H1 (cell line): ENCODE measurements around the gene CDK5. TPM values are rescaled to one million over a fixed set of nuclear protein-coding genes. Genes with fewer than 3 reads are reported as not detected.
"Not testable (repeated sequence)": the region's sequence is repeated elsewhere in the genome, so short reads cannot be mapped to it uniquely, and the experiment has no call there.

Source experiments
- CTCF ChIA-PET: fragments of 300-600 bp; sonication (Branson Sonifier 250); formaldehyde crosslinking; loops from one replicate; lab custom pipeline; 2021; ENCODE audit not compliant: partially characterized antibody; lab: Charles Lee
- POLR2A ChIA-PET: fragments of 300-600 bp; sonication (Branson Sonifier 250); formaldehyde crosslinking; loops from one replicate; lab custom pipeline; 2021; ENCODE audit warnings: inconsistent platforms; ENCODE audit not compliant: partially characterized antibody; lab: Charles Lee
- DNase-seq, 2 experiments: peaks; one replicate each; pipeline versions ENCODE4 v3.0.0 to v3.0.0-alpha.2; 2010 to 2022; ENCODE audit warnings: low spot score in 2 of 2, low read depth in 1 of 2, mixed read lengths in 1 of 2
- FAIRE-seq: peaks from 2 replicates; lab custom pipeline; 2011; peaks lifted over from hg19 to GRCh38; lab: Jason Lieb, UNC
- H2AFZ ChIP-seq: 2 replicates; pipeline ENCODE4 v1.8.1; 2012; ENCODE audit warnings: low read length, inconsistent platforms
- H2AK5ac ChIP-seq: 2 replicates; pipeline ENCODE4 v1.6.1; 2013; ENCODE audit warnings: low read depth, low read length
- H2BK120ac ChIP-seq: replicated peaks from 2 replicates; pipeline ENCODE3; 2013; ENCODE audit warnings: low read depth, low read length, inconsistent platforms
- H2BK12ac ChIP-seq: 2 replicates; pipeline ENCODE4 v1.6.1; 2013; ENCODE audit warnings: low read depth, low read length
- H2BK15ac ChIP-seq: 2 replicates; pipeline ENCODE4 v1.6.1; 2013; ENCODE audit warnings: low read length
- H2BK20ac ChIP-seq: 2 replicates; pipeline ENCODE4 v1.6.1; 2013; ENCODE audit warnings: low read length
- H2BK5ac ChIP-seq: 2 replicates; pipeline ENCODE4 v1.6.1; 2013; ENCODE audit warnings: low read depth, low read length
- H3K14ac ChIP-seq: 2 replicates; pipeline ENCODE4 v1.6.1; 2013; ENCODE audit warnings: inconsistent platforms; ENCODE audit not compliant: insufficient read length
- H3K18ac ChIP-seq: 2 replicates; pipeline ENCODE4 v1.6.1; 2013; ENCODE audit warnings: low read length; ENCODE audit errors: extremely low read depth
- H3K23ac ChIP-seq: 2 replicates; pipeline ENCODE4 v1.6.1; 2013; ENCODE audit warnings: inconsistent platforms; ENCODE audit not compliant: insufficient read length
- H3K23me2 ChIP-seq: 2 replicates; pipeline ENCODE4 v1.6.1; 2013; ENCODE audit warnings: low read depth, low read length
- H3K27ac ChIP-seq: 2 replicates; pipeline ENCODE4 v1.6.1; 2011; ENCODE audit warnings: low read depth, low read length, inconsistent platforms
- H3K27me3 ChIP-seq, 4 experiments: replicated peaks in 1 of 4; 1 replicate in 1 of 4; 2 replicates in 3 of 4; pipeline versions ENCODE4 v1.6.1 to v1.8.1; 2011 to 2013; ENCODE audit warnings: low read length in 3 of 4, mild to moderate bottlenecking in 3 of 4, inconsistent platforms in 2 of 4, mixed read lengths in 2 of 4, moderate library complexity in 1 of 4; ENCODE audit not compliant: control insufficient read depth in 3 of 4, insufficient read depth in 3 of 4; ENCODE audit errors: extremely low read depth in 1 of 4
- H3K36me3 ChIP-seq, 4 experiments: 2 replicates each; pipeline versions ENCODE4 v1.6.1 to v1.8.1; 2011 to 2013; ENCODE audit warnings: mild to moderate bottlenecking in 4 of 4, low read length in 3 of 4, moderate library complexity in 2 of 4, control low read depth in 1 of 4, inconsistent platforms in 1 of 4; ENCODE audit not compliant: insufficient read depth in 4 of 4, control insufficient read depth in 2 of 4
- H3K4ac ChIP-seq: replicated peaks from 2 replicates; pipeline ENCODE3; 2013; ENCODE audit warnings: low read length, low read depth, mixed read lengths, inconsistent platforms; ENCODE audit not compliant: insufficient read length
- H3K4me1 ChIP-seq, 4 experiments: replicated peaks in 1 of 4; 1 replicate in 1 of 4; 2 replicates in 3 of 4; pipeline versions ENCODE4 v1.6.1 to v1.8.1; 2011 to 2013; ENCODE audit warnings: low read length in 3 of 4, inconsistent platforms in 2 of 4, mixed read lengths in 1 of 4; ENCODE audit not compliant: insufficient read depth in 4 of 4, control insufficient read depth in 3 of 4
- H3K4me2 ChIP-seq, 2 experiments: 2 replicates each; pipeline versions ENCODE4 v1.6.1 to v1.8.1; 2011 to 2013; ENCODE audit warnings: low read depth in 2 of 2, low read length in 2 of 2, control low read depth in 1 of 2, inconsistent platforms in 1 of 2, mild to moderate bottlenecking in 1 of 2; ENCODE audit not compliant: insufficient read depth in 1 of 2
- H3K4me3 ChIP-seq, 4 experiments: fragments of 200-600, 300-600 bp in 1 of 4; sonication (generic), shearing (Covaris generic), sonication (Bioruptor Twin) in 1 of 4; 2 replicates each; pipeline versions ENCODE4 v1.5.1 to v1.8.1; 2011 to 2016; ENCODE audit warnings: low read length in 4 of 4, low read depth in 3 of 4, control low read depth in 2 of 4, inconsistent platforms in 2 of 4, mild to moderate bottlenecking in 2 of 4, mixed read lengths in 1 of 4, moderate library complexity in 1 of 4; ENCODE audit not compliant: insufficient read depth in 2 of 4; ENCODE audit errors: extremely low read depth in 1 of 4
- H3K56ac ChIP-seq: replicated peaks from 2 replicates; pipeline ENCODE3; 2013; ENCODE audit warnings: low read depth, mild to moderate bottlenecking, mixed read lengths, low read length, inconsistent platforms; ENCODE audit not compliant: insufficient read length
- H3K79me1 ChIP-seq: 2 replicates; pipeline ENCODE4 v1.6.1; 2013; ENCODE audit warnings: low read depth, low read length, control low read depth
- H3K79me2 ChIP-seq, 2 experiments: 2 replicates each; pipeline versions ENCODE4 v1.6.1 to v1.8.1; 2012 to 2013; ENCODE audit warnings: low read length in 2 of 2, mild to moderate bottlenecking in 2 of 2, inconsistent platforms in 1 of 2; ENCODE audit not compliant: insufficient read depth in 2 of 2, control insufficient read depth in 1 of 2
- H3K9ac ChIP-seq, 4 experiments: replicated peaks in 1 of 4; 1 replicate in 1 of 4; 2 replicates in 3 of 4; pipeline versions ENCODE4 v1.6.1 to v1.8.1; 2011 to 2013; ENCODE audit warnings: low read depth in 3 of 4, low read length in 3 of 4, control low read depth in 2 of 4, mild to moderate bottlenecking in 2 of 4, moderate library complexity in 2 of 4, inconsistent platforms in 1 of 4; ENCODE audit errors: extremely low read depth in 1 of 4
- H3K9me3 ChIP-seq, 2 experiments: 2 replicates each; pipeline versions ENCODE4 v1.6.1 to v1.8.1; 2012 to 2013; ENCODE audit warnings: mild to moderate bottlenecking in 2 of 2, moderate library complexity in 2 of 2, control low read depth in 1 of 2, inconsistent platforms in 1 of 2, low read depth in 1 of 2, low read length in 1 of 2, mixed read lengths in 1 of 2; ENCODE audit not compliant: insufficient read depth in 2 of 2
- H4K20me1 ChIP-seq, 2 experiments: replicated peaks in 1 of 2; 2 replicates each; pipeline versions ENCODE3 to v1.8.1; 2011 to 2013; ENCODE audit warnings: inconsistent platforms in 2 of 2, low read length in 2 of 2, mild to moderate bottlenecking in 1 of 2; ENCODE audit not compliant: insufficient read depth in 2 of 2, control insufficient read depth in 1 of 2
- H4K5ac ChIP-seq: 2 replicates; pipeline ENCODE4 v1.6.1; 2013; ENCODE audit warnings: low read length, low read depth, mixed read lengths, inconsistent platforms; ENCODE audit not compliant: insufficient read length
- H4K8ac ChIP-seq: 2 replicates; pipeline ENCODE4 v1.8.0; 2013; ENCODE audit warnings: mild to moderate bottlenecking, moderate library complexity, low read length, inconsistent platforms; ENCODE audit not compliant: insufficient read depth; ENCODE audit errors: extremely low read depth
- H4K91ac ChIP-seq: replicated peaks from 2 replicates; pipeline ENCODE3; 2013; ENCODE audit warnings: low read length, mixed read lengths, inconsistent platforms; ENCODE audit not compliant: insufficient read length
- BCL11A ChIP-seq, 2 experiments: IDR thresholded peaks; one replicate each; pipeline ENCODE4 v1.6.1; 2011; ENCODE audit warnings: low read depth in 2 of 2, low read length in 2 of 2, mild to moderate bottlenecking in 2 of 2
- BRCA1 ChIP-seq: IDR thresholded peaks from 2 replicates; pipeline ENCODE4 v1.6.1; 2012; ENCODE audit warnings: low read depth, low read length, improper control_type of control experiment
- CHD1 ChIP-seq: IDR thresholded peaks from 2 replicates; pipeline ENCODE4 v1.6.1; 2012; ENCODE audit warnings: low read depth, low read length, improper control_type of control experiment
- GTF2F1 ChIP-seq: IDR thresholded peaks from 2 replicates; pipeline ENCODE4 v1.6.1; 2012; ENCODE audit warnings: low read depth, low read length, improper control_type of control experiment, borderline replicate concordance
- HDAC2 ChIP-seq, 2 experiments: fragments of 300-600 bp in 1 of 2; sonication (generic) in 1 of 2; IDR thresholded peaks; 2 replicates each; pipeline ENCODE4 v1.6.1; 2011 to 2012; ENCODE audit warnings: low read depth in 2 of 2, low read length in 2 of 2, mild to moderate bottlenecking in 2 of 2, moderate library complexity in 2 of 2, borderline replicate concordance in 1 of 2, inconsistent platforms in 1 of 2
- JUND ChIP-seq: IDR thresholded peaks from 2 replicates; pipeline ENCODE4 v1.6.1; 2011; ENCODE audit warnings: mild to moderate bottlenecking, improper control_type of control experiment, low read length
- SIN3A ChIP-seq, 2 experiments: IDR thresholded peaks in 1 of 2; conservative IDR thresholded peaks in 1 of 2; 2 replicates each; pipeline ENCODE4 v1.6.1; 2011 to 2012; ENCODE audit warnings: low read length in 2 of 2, improper control_type of control experiment in 1 of 2, low read depth in 1 of 2, mild to moderate bottlenecking in 1 of 2
- SP1 ChIP-seq: IDR thresholded peaks from 2 replicates; pipeline ENCODE4 v1.6.1; 2011; ENCODE audit warnings: low read depth, low read length
- SP2 ChIP-seq: IDR thresholded peaks from 2 replicates; pipeline ENCODE4 v1.6.1; 2012; ENCODE audit warnings: mild to moderate bottlenecking, low read length, inconsistent platforms
- WGBS, 2 experiments: shearing (Covaris generic) in 1 of 2; methylation state at CpG; one replicate each; pipeline versions ENCODE4 v1.1.6 to v1.1.7; 2013 to 2015; ENCODE audit warnings: low lambda C conversion rate in 2 of 2, mixed read lengths in 2 of 2, inconsistent platforms in 1 of 2, low coverage in 1 of 2, missing lambda C conversion rate in 1 of 2; ENCODE audit not compliant: insufficient replicate concordance in 2 of 2, insufficient coverage in 1 of 2, insufficient read length in 1 of 2; ENCODE audit errors: extremely low coverage in 1 of 2, missing lambda C conversion rate in 1 of 2; 5-methylcytosine and 5-hydroxymethylcytosine counted together
- polyA plus RNA-seq, 7 experiments: library from polyadenylated mRNA; depleted of rRNA in 3 of 7; stranded (reverse) in 5 of 7; unstranded in 2 of 7; fragments of >200 nt in 5 of 7; fragments of 200-250 nt in 2 of 7; gene quantifications; 1 replicate in 5 of 7; 2 replicates in 1 of 7; 4 replicates in 1 of 7; pipeline versions ENCODE4 v1.2.1 to v1.2.3, GENCODE V29; 2011 to 2013; ENCODE audit warnings: missing spikeins in 2 of 7, mixed read lengths in 2 of 7
- total RNA-seq: library from RNA; stranded (reverse); fragmentation: NEBNext Ultra II Directional; extraction: Animal tissue kit (Norgen Biotek cat#: 25700); gene quantifications from 2 replicates; pipeline ENCODE4 v1.2.1, GENCODE V29; 2021

CDK5 gene
- total and polyA plus RNA-seq, 2 of the 8 experiments (the other 6 are each of a cell fraction or from before 2014, with no cell fraction given), result 22.8 to 37.2 TPM

GRCh38 chr7:151043959-151044358, 13.7 kb downstream of the CDK5 start (continued):
- TF ChIP-seq SP2 (no peak), SP1 (no peak), HDAC2 (IDR thresholded peaks at IDR 0.05; ENCODE audit: borderline replicate concordance in 1 of 2, low read depth in 2 of 2, low read length in 2 of 2) (no peak), SIN3A (conservative IDR thresholded peaks at IDR 0.05 in 1 of 2, IDR thresholded peaks at IDR 0.05 in 1 of 2; ENCODE audit: low read depth in 1 of 2, low read length in 2 of 2) (no peak), JUND (no peak), BRCA1 (no peak), GTF2F1 (no peak), BCL11A (IDR thresholded peaks at IDR 0.05; ENCODE audit: low read depth in 2 of 2, low read length in 2 of 2) (no peak), CHD1 (no peak)

- H3K4me2 ChIP-seq, H3K14ac ChIP-seq, H2BK5ac ChIP-seq, CTCF ChIA-PET, H3K18ac ChIP-seq, H2AFZ ChIP-seq, H3K9ac ChIP-seq, H2BK20ac ChIP-seq, H2AK5ac ChIP-seq, H3K23ac ChIP-seq, H3K36me3 ChIP-seq, DNase-seq, H4K91ac ChIP-seq, H3K4me3 ChIP-seq, H2BK12ac ChIP-seq, H3K79me1 ChIP-seq, H3K27me3 ChIP-seq, H3K9me3 ChIP-seq, H4K20me1 ChIP-seq, H4K8ac ChIP-seq, H3K27ac ChIP-seq, H3K79me2 ChIP-seq, H3K4ac ChIP-seq, H2BK15ac ChIP-seq, H3K56ac ChIP-seq, H3K23me2 ChIP-seq, H3K4me1 ChIP-seq, FAIRE-seq, H4K5ac ChIP-seq, H2BK120ac ChIP-seq: not testable (repeated sequence)
- POLR2A ChIA-PET, result interaction anchor here (1.2 kb wide), 1 partner anchor 29 kb away, joined by 3 read pairs; no protein-coding TSS in a partner anchor
- WGBS, 2 experiments, result 83% methylated on average over 7 of the region's 10 CpGs; no CpG with 5 or more reads in 1 of the 2 experiments
Measured at GRCh38 chr7:151043449-151043848, 14.2 kb downstream of the CDK5 start.
